SK-N-SH (cell line): ENCODE measurements around the gene PDCL2. TPM values are rescaled to one million over a fixed set of nuclear protein-coding genes. Genes with fewer than 3 reads are reported as not detected.

Experiments used
- CTCF ChIA-PET: fragments of 300-600, 350-600 bp; formaldehyde crosslinking; extraction: SDS; loops from one replicate; lab custom pipeline; 2021; lab: Yijun Ruan, JAX
- POLR2A ChIA-PET: fragments of 350-600 bp; sonication (Branson Sonifier 250); formaldehyde crosslinking; extraction: SDS; loops from one replicate; lab custom pipeline; 2020; ENCODE audit warnings: antibody characterized with exemption, inconsistent platforms; lab: Yijun Ruan, JAX
- DNase-seq: peaks from one replicate; pipeline ENCODE4 v3.0.0; 2012
- H2AFZ ChIP-seq: fragments of 200-600 bp; sonication (generic); 2 replicates; pipeline ENCODE4 v1.8.1; 2016; ENCODE audit warnings: antibody characterized with exemption, mild to moderate bottlenecking, low read depth
- H3F3A ChIP-seq: fragments of 200-600 bp; sonication (generic); replicated peaks from 2 replicates; pipeline ENCODE3; 2016; ENCODE audit warnings: antibody characterized with exemption, mild to moderate bottlenecking; ENCODE audit not compliant: insufficient read depth
- H3K27ac ChIP-seq, 2 experiments: fragments of 200-500 bp in 1 of 2; fragments of 200-600 bp in 1 of 2; sonication (Bioruptor generic) in 1 of 2; sonication (generic), shearing (Covaris generic) in 1 of 2; 2 replicates each; pipeline versions ENCODE4 v1.5.1 to v1.6.1; 2014 to 2016; ENCODE audit warnings: low read depth in 2 of 2, inconsistent platforms in 1 of 2, low read length in 1 of 2, mild to moderate bottlenecking in 1 of 2, mixed read lengths in 1 of 2
- H3K27me3 ChIP-seq: fragments of 200-600 bp; sonication (generic), shearing (Covaris generic); 2 replicates; pipeline ENCODE4 v1.6.1; 2016; ENCODE audit warnings: mixed run types; ENCODE audit not compliant: insufficient read depth
- H3K36me3 ChIP-seq, 2 experiments: fragments of 200-500 bp in 1 of 2; fragments of 200-600 bp in 1 of 2; sonication (Bioruptor generic) in 1 of 2; sonication (generic) in 1 of 2; replicated peaks in 1 of 2; 2 replicates each; pipeline versions ENCODE3 to v1.5.1; 2014 to 2016; ENCODE audit warnings: low read length in 1 of 2, mild to moderate bottlenecking in 1 of 2; ENCODE audit not compliant: insufficient read depth in 2 of 2, control insufficient read depth in 1 of 2
- H3K4me1 ChIP-seq, 2 experiments: fragments of 200-500 bp in 1 of 2; fragments of 200-600 bp in 1 of 2; sonication (Bioruptor generic) in 1 of 2; sonication (generic), shearing (Covaris generic) in 1 of 2; 2 replicates each; pipeline versions ENCODE4 v1.5.1 to v1.6.1; 2014 to 2016; ENCODE audit warnings: low read depth in 1 of 2, low read length in 1 of 2, mixed run types in 1 of 2; ENCODE audit not compliant: insufficient read depth in 2 of 2, control insufficient read depth in 1 of 2
- H3K4me2 ChIP-seq: fragments of 200-600 bp; sonication (generic), shearing (Covaris generic); 2 replicates; pipeline ENCODE4 v1.6.1; 2017; ENCODE audit warnings: mixed run types
- H3K4me3 ChIP-seq, 2 experiments: fragments of 200-500 bp in 1 of 2; fragments of 200-600 bp in 1 of 2; sonication (Bioruptor generic) in 1 of 2; sonication (generic), shearing (Covaris generic) in 1 of 2; 2 replicates each; pipeline versions ENCODE4 v1.5.1 to v1.8.1; 2014 to 2016; ENCODE audit warnings: low read depth in 2 of 2, inconsistent platforms in 1 of 2, low read length in 1 of 2, mild to moderate bottlenecking in 1 of 2, mixed read lengths in 1 of 2, moderate library complexity in 1 of 2
- H3K79me2 ChIP-seq: fragments of 200-600 bp; sonication (generic); 2 replicates; pipeline ENCODE4 v1.8.1; 2017; ENCODE audit warnings: mild to moderate bottlenecking; ENCODE audit not compliant: insufficient read depth
- H3K9ac ChIP-seq: fragments of 200-600 bp; sonication (generic); 2 replicates; pipeline ENCODE4 v1.6.1; 2017; ENCODE audit warnings: mixed run types
- H3K9me2 ChIP-seq: fragments of 200-600 bp; sonication (generic); 2 replicates; pipeline ENCODE4 v1.6.1; 2017; ENCODE audit warnings: mixed run types
- H3K9me3 ChIP-seq: fragments of 200-600 bp; sonication (generic); 2 replicates; pipeline ENCODE4 v1.6.1; 2017; ENCODE audit warnings: mixed run types, mild to moderate bottlenecking, moderate library complexity
- H4K20me1 ChIP-seq: fragments of 200-600 bp; sonication (generic); 2 replicates; pipeline ENCODE4 v1.6.1; 2017; ENCODE audit warnings: mild to moderate bottlenecking, mixed run types; ENCODE audit not compliant: insufficient read depth
- CHD2 ChIP-seq: fragments of 150-350 bp; IDR thresholded peaks from 2 replicates; pipeline ENCODE4 v1.6.1; 2018; ENCODE audit warnings: low read length; ENCODE audit not compliant: partially characterized antibody
- ELF1 ChIP-seq: IDR thresholded peaks from 2 replicates; pipeline ENCODE4 v1.4.0; 2012
- EP300 ChIP-seq, 2 experiments: IDR thresholded peaks; 2 replicates each; pipeline versions ENCODE4 v1.4.0 to v1.6.1; 2012; ENCODE audit warnings: borderline replicate concordance in 1 of 2, low read depth in 1 of 2, low read length in 1 of 2
- FOSL2 ChIP-seq: IDR thresholded peaks from 2 replicates; pipeline ENCODE4 v1.4.0; 2012; ENCODE audit warnings: low read depth, mild to moderate bottlenecking, moderate library complexity, borderline replicate concordance
- FOXJ3 ChIP-seq: sonication (generic); formaldehyde crosslinking; IDR thresholded peaks from 2 replicates; pipeline ENCODE4 v1.5.1; 2020; ENCODE audit warnings: mild to moderate bottlenecking, missing genetic modification reagents
- JUND ChIP-seq: IDR thresholded peaks from 2 replicates; pipeline ENCODE4 v1.4.0; 2012
- MEF2A ChIP-seq: IDR thresholded peaks from 2 replicates; pipeline ENCODE4 v1.4.0; 2012; ENCODE audit warnings: low read depth, borderline replicate concordance
- NRF1 ChIP-seq: IDR thresholded peaks from 2 replicates; pipeline ENCODE4 v1.6.1; 2012; ENCODE audit warnings: low read depth, mild to moderate bottlenecking, low read length
- POLR2AphosphoS5 ChIP-seq: IDR thresholded peaks from 2 replicates; pipeline ENCODE4 v1.6.1; 2012; ENCODE audit warnings: low read depth, low read length
- RAD21 ChIP-seq: IDR thresholded peaks from 2 replicates; pipeline ENCODE4 v1.6.1; 2012; ENCODE audit warnings: mild to moderate bottlenecking, low read length
- SMC3 ChIP-seq: IDR thresholded peaks from 2 replicates; pipeline ENCODE4 v1.6.1; 2012; ENCODE audit warnings: low read depth, low read length, improper control_type of control experiment
- TAF1 ChIP-seq: IDR thresholded peaks from 2 replicates; pipeline ENCODE4 v1.6.1; 2012; ENCODE audit warnings: low read depth, mild to moderate bottlenecking, low read length, moderate library complexity, borderline replicate concordance
- TCF12 ChIP-seq: IDR thresholded peaks from 2 replicates; pipeline ENCODE4 v1.4.0; 2012
- TEAD4 ChIP-seq: IDR thresholded peaks from 2 replicates; pipeline ENCODE4 v1.4.0; 2012; ENCODE audit warnings: mild to moderate bottlenecking, borderline replicate concordance; ENCODE audit not compliant: insufficient read depth
- YY1 ChIP-seq: IDR thresholded peaks from 2 replicates; pipeline ENCODE4 v1.4.0; 2012; ENCODE audit warnings: low read depth, mild to moderate bottlenecking
- WGBS: methylation state at CpG from one replicate; pipeline ENCODE4 v1.1.6; 2017; ENCODE audit warnings: low lambda C conversion rate; 5-methylcytosine and 5-hydroxymethylcytosine counted together
- polyA plus RNA-seq, 3 experiments: library from polyadenylated mRNA; depleted of rRNA; stranded (reverse); fragments of >200 nt; gene quantifications; 2 replicates each; pipeline ENCODE4 v1.2.3, GENCODE V29; 2012
- TF ChIP-seq, protein P1 (sequence below): fragments of 150-350 bp; IDR thresholded peaks from 2 replicates; pipeline ENCODE4 v1.6.1; 2017; ENCODE audit warnings: antibody characterized with exemption, low read length, low read depth, borderline replicate concordance
- TF ChIP-seq, protein P2 (sequence below): IDR thresholded peaks from 2 replicates; pipeline ENCODE4; 2012
- TF ChIP-seq, protein P3 (sequence below): fragments of 200-600 bp; sonication (generic); IDR thresholded peaks from 2 replicates; pipeline ENCODE4 v1.6.1; 2017; ENCODE audit warnings: antibody characterized with exemption, mild to moderate bottlenecking, moderate library complexity
- TF ChIP-seq, protein P4 (sequence below): fragments of 150-350 bp; IDR thresholded peaks from 2 replicates; pipeline ENCODE4 v1.6.1; 2016; ENCODE audit warnings: mild to moderate bottlenecking, low read depth, low read length

The PDCL2 gene
- polyA plus RNA-seq, 1 of the 3 experiments (the other 2 are of a cell fraction) = not detected

DNA sequence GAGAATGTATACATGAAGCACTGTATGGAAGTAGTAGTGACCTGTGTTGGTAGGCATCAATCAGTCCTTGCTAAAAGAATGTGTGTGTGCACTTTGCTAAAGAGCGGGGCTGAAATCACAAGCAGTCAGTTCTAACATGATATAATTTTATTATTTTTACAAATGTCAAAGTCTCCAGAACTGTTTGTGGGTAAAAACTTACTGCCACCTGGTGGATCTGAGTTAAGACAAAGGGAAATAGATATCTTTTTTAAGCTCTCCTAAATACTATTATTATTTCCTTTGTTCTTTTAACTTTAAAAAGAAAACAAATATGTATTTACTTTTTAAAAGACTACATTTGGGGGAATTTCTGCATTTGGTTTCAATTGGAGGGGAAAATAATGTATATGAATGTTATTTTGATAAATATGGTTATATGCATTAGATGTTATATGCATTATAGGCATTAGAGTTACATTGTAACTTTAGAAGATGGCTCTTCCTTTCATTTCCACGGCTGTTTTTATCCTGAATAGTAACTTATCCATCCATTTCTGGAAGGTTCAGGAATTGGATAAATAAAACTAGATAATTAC lies 37.5 kb downstream of the PDCL2 start:
- Histone ChIP-seq H3K36me3 (no peaks in the 10 kb centered on the region), H3K9ac (no peak overlapping the region), H3K4me3 (no peak overlapping the region), H3K9me3 (no peaks in the 10 kb centered on the region), H3K9me2 (no peaks in the 10 kb centered on the region), H2AFZ (no peak overlapping the region), H4K20me1 (no peaks in the 10 kb centered on the region), H3K79me2 (no peaks in the 10 kb centered on the region), H3K27ac (no peak overlapping the region), H3F3A (peaks cover 12% of the 10 kb centered on the region), H3K4me1 (no peaks in the 10 kb centered on the region; a peak in 1 of 4 replicates), H3K4me2 (no peak overlapping the region), H3K27me3 (no peaks in the 10 kb centered on the region)
- TF ChIP-seq EP300 (IDR thresholded peaks at IDR 0.05; ENCODE audit: borderline replicate concordance in 1 of 2, low read depth in 1 of 2, low read length in 1 of 2) (no peak), SMC3 (peak; percentile 53), CHD2 (no peak), FOSL2 (no peak), RAD21 (peak; percentile 70), TEAD4 (no peak), YY1 (no peak)
- TF ChIP-seq, protein P1, sequence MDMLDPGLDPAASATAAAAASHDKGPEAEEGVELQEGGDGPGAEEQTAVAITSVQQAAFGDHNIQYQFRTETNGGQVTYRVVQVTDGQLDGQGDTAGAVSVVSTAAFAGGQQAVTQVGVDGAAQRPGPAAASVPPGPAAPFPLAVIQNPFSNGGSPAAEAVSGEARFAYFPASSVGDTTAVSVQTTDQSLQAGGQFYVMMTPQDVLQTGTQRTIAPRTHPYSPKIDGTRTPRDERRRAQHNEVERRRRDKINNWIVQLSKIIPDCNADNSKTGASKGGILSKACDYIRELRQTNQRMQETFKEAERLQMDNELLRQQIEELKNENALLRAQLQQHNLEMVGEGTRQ = no peak
- TF ChIP-seq, protein P2, sequence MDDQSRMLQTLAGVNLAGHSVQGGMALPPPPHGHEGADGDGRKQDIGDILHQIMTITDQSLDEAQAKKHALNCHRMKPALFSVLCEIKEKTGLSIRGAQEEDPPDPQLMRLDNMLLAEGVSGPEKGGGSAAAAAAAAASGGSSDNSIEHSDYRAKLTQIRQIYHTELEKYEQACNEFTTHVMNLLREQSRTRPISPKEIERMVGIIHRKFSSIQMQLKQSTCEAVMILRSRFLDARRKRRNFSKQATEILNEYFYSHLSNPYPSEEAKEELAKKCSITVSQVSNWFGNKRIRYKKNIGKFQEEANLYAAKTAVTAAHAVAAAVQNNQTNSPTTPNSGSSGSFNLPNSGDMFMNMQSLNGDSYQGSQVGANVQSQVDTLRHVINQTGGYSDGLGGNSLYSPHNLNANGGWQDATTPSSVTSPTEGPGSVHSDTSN = no peak
- TF ChIP-seq, protein P3, sequence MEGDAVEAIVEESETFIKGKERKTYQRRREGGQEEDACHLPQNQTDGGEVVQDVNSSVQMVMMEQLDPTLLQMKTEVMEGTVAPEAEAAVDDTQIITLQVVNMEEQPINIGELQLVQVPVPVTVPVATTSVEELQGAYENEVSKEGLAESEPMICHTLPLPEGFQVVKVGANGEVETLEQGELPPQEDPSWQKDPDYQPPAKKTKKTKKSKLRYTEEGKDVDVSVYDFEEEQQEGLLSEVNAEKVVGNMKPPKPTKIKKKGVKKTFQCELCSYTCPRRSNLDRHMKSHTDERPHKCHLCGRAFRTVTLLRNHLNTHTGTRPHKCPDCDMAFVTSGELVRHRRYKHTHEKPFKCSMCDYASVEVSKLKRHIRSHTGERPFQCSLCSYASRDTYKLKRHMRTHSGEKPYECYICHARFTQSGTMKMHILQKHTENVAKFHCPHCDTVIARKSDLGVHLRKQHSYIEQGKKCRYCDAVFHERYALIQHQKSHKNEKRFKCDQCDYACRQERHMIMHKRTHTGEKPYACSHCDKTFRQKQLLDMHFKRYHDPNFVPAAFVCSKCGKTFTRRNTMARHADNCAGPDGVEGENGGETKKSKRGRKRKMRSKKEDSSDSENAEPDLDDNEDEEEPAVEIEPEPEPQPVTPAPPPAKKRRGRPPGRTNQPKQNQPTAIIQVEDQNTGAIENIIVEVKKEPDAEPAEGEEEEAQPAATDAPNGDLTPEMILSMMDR = peak; percentile 69
- ChIA-PET POLR2A (interaction anchor here (0.6 kb wide), 1 partner anchor 78 kb away, joined by 8 read pairs; no protein-coding TSS in a partner anchor), CTCF (interaction anchor here (0.6 to 1.5 kb wide), 15 partner anchors 9 to 583 kb away, joined by 3 to 7 read pairs (median 3); partner anchors contain the start of genes SRD5A3 and TMEM165)
- 27% methylated on average over 2 of the region's 2 CpGs for WGBS
- DNase-seq = peak; percentile 26

DNA sequence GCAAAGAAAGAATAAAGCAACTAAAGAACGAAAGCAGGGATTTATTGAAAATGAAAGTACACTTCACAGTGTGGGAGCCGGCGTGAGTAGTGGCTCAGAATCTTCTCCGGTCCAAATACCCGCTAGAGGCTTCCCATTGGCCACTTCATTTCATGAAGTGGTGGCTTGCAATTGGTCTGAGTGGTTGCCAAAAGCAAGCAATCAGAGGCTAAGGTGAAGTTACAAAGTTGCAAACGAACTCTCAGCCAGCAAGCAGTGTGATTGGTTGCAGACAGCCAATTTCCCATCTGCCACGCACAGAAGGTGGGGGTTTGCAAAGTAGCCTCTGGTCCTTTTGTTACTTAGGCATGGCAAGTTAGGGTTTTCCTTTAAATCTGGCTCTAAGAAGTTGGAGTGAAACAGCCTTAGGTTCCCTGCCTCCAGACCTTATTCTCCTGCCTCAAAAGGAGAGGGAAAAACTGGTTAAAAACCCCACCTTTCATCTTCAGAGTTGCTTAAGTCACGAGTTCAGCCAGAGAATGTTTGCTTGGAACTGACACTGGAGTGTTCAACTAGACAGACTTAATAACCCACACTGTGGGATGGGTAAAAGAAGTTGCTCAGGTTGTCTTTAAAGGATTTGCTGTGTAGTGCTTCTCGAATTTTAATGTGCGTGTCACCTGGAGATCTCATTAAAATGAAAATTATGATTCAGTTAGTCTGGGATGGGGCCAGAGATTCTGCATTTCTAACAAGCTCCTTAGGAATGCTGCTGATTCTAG lies 38.4 kb downstream of the PDCL2 start:
- H3K4me2 ChIP-seq = no peak overlapping the region
- WGBS = 91% methylated on average over 10 of the region's 10 CpGs
- no peaks in the 10 kb centered on the region for H4K20me1 ChIP-seq
- H3K79me2 ChIP-seq = no peaks in the 10 kb centered on the region
- no peaks in the 10 kb centered on the region for H3K9me2 ChIP-seq
- no peak overlapping the region for H3K27ac ChIP-seq
- H3K9ac ChIP-seq = no peak overlapping the region
- H3K4me3 ChIP-seq = no peak overlapping the region
- no peaks in the 10 kb centered on the region for H3K9me3 ChIP-seq
- no peaks in the 10 kb centered on the region for H3K27me3 ChIP-seq
- no peak for DNase-seq
- peaks cover 18% of the 10 kb centered on the region for H3F3A ChIP-seq
- H3K4me1 ChIP-seq = peaks cover 0 to 1% of the 10 kb centered on the region in 2 experiments; a peak in 1 of 4 replicates
- CTCF ChIA-PET = interaction anchor here (1.3 to 2.0 kb wide), 4 partner anchors 11 to 314 kb away, joined by 3 to 7 read pairs (median 6); no protein-coding TSS in a partner anchor
- 0 out of 2 replicates have a peak overlapping the region, but pooled peaks have one; percentile 44 for H2AFZ ChIP-seq
- POLR2A ChIA-PET = no interaction called here
- H3K36me3 ChIP-seq = no peaks in the 10 kb centered on the region
- TF ChIP-seq TAF1 (no peak), FOXJ3 (CRISPR knock-in tag) (no peak), ELF1 (no peak), JUND (no peak), FOSL2 (no peak), POLR2AphosphoS5 (no peak), CHD2 (no peak), MEF2A (no peak), SMC3 (no peak), TCF12 (no peak), NRF1 (no peak)
- TF ChIP-seq, protein P4, sequence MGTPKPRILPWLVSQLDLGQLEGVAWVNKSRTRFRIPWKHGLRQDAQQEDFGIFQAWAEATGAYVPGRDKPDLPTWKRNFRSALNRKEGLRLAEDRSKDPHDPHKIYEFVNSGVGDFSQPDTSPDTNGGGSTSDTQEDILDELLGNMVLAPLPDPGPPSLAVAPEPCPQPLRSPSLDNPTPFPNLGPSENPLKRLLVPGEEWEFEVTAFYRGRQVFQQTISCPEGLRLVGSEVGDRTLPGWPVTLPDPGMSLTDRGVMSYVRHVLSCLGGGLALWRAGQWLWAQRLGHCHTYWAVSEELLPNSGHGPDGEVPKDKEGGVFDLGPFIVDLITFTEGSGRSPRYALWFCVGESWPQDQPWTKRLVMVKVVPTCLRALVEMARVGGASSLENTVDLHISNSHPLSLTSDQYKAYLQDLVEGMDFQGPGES = no peak
- TF ChIP-seq, protein P1 = no peak
